Cardiac fibroblast (primary cell): ENCODE measurements around the gene APOL4.
A peak's percentile ranks its signal among the peaks of the same experiment; 100 is the strongest.

Experiments used
- DNase-seq, 2 donors: peaks; one replicate each; pipeline versions ENCODE4 v3.0.0 to v3.0.0-alpha.2; 2010; ENCODE audit warnings: low read depth in 2 of 2
- H3K4me3 ChIP-seq, 2 donors: replicated peaks in 1 of 2; 1 replicate in 1 of 2; 2 replicates in 1 of 2; pipeline ENCODE4 v1.5.1; 2011; ENCODE audit warnings: low read depth in 2 of 2, low read length in 2 of 2, mild to moderate bottlenecking in 2 of 2, moderate library complexity in 1 of 2
- CTCF ChIP-seq: IDR thresholded peaks from one replicate; pipeline ENCODE4 v1.5.1; 2011; ENCODE audit warnings: low read depth, mild to moderate bottlenecking, low read length, inconsistent platforms

The APOL4 gene

GRCh38 chr22:36225333-36225922 lies 23.8 kb upstream of the APOL4 start:
- TF ChIP-seq CTCF: no peak
- DNase-seq: no peak
- H3K4me3 ChIP-seq: no peak overlapping the region

- no peak for TF ChIP-seq CTCF
- no peak for DNase-seq
- no peak overlapping the region for H3K4me3 ChIP-seq
These were observed 22.6 kb upstream of the APOL4 start for GRCh38 chr22:36224245-36224644.

DNA sequence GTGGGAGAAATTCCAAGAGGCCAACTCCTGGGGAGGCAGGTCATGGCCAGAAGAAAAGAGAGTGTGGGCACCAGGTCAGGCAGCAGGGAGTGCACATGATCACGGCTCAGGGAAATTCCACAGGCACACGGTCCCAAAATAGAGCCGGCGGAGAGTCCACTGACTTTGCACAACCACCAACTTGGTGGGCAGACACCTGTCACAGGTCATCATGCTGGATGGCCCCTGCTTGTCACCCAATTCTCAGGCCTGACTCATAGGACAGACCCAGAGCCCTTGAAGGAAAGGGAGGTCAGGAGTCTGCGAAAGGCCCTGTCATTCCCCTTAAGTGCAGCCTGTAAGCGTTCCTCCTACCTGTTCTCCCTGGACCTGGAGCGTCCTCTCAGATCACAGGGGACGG lies 21.9 kb upstream of the APOL4 start:
- no peak overlapping the region for H3K4me3 ChIP-seq
- no peak for DNase-seq
- TF ChIP-seq CTCF: no peak

GRCh38 chr22:36222887-36223450 lies 21.4 kb upstream of the APOL4 start:
- TF ChIP-seq CTCF: no peak
- DNase-seq: no peak

DNA sequence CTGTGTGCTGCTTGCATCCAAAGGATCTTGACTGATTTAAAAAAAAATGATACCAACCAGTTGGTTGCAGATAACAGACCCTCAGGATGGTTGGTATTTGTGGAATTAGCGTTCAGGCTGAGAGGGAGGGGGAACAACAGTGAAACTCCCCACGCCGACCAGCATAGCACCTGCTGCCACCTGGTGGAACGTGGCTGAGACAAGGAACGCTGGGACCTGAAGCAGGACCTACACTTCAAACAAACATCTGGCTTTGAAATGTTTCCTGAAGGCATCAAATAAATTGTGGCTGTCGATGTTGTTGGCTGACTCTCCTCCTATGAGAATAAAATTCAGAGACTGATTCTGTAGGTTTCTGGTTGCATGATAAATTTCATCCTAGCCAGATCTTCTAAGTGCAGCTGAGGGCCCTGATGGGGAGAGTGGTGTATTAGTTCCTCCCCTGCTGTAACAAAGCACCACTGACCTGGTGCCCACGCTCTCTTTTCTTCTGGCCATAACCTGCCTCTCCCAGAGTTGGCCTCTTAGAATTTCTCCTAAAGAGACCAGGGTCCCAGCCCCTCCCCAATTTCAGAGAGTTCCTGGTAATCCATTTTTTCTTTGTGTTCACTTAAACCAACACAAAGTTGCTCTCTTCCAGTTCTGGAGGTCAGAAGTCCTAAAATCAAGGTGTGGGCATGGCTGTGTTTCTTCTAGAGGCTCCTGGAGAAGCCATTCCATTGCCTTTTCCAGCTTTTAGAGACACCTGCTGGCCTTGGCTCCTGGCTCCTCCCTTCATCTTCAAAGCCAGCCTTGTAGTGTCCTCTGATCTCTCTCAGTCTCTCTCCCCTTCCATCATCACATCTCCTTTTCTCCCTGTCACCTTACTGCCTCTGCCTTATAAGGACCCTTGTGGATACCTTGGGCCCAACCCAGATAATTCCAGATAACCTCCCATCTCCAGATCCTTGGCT lies 20.5 kb upstream of the APOL4 start:
- peak; percentile 52 to 53 for DNase-seq
- no peak overlapping the region for H3K4me3 ChIP-seq
- TF ChIP-seq CTCF: peak; percentile 74

More at GRCh38 chr22:36222887-36223450, 21.4 kb upstream of the APOL4 start:
- no peak overlapping the region for H3K4me3 ChIP-seq

DNA sequence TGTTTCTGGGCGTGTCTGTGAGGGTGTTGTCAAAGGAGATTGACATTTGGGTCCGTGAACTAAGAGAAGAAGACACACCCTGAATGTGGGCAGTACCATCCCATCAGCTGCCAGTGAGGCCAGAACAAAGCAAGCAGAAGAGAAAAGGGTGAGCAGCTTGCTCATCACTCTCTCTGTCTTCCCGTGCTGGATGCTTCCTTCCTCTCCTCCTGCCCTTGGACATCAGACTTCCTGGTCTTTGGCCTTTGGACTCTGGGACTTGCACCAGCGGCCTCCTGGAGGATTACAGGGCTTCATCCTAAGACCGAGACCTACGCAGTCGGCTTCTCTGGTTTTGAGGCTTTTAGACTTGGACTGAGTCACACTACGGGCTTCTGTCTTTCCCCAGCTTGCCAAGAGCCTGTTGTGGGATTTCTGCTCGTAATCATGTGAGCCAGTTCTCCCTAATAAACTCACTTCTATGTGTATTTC lies 18.9 kb upstream of the APOL4 start:
- no peak overlapping the region for H3K4me3 ChIP-seq
- no peak for TF ChIP-seq CTCF
- DNase-seq: peak in 1 of 2 donors; percentile 62
